Activated CD8-positive, alpha-beta memory T cell treated with anti-CD3 and anti-CD28 coated beads for 48 hours (primary cell): ENCODE measurements around the gene ZNF638.

Experiments used
- DNase-seq, 3 experiments: peaks; one replicate each; pipeline ENCODE4 v3.0.0-alpha.2; 2020; ENCODE audit warnings: low read depth in 2 of 3, low spot score in 2 of 3

ZNF638 gene

DNA sequence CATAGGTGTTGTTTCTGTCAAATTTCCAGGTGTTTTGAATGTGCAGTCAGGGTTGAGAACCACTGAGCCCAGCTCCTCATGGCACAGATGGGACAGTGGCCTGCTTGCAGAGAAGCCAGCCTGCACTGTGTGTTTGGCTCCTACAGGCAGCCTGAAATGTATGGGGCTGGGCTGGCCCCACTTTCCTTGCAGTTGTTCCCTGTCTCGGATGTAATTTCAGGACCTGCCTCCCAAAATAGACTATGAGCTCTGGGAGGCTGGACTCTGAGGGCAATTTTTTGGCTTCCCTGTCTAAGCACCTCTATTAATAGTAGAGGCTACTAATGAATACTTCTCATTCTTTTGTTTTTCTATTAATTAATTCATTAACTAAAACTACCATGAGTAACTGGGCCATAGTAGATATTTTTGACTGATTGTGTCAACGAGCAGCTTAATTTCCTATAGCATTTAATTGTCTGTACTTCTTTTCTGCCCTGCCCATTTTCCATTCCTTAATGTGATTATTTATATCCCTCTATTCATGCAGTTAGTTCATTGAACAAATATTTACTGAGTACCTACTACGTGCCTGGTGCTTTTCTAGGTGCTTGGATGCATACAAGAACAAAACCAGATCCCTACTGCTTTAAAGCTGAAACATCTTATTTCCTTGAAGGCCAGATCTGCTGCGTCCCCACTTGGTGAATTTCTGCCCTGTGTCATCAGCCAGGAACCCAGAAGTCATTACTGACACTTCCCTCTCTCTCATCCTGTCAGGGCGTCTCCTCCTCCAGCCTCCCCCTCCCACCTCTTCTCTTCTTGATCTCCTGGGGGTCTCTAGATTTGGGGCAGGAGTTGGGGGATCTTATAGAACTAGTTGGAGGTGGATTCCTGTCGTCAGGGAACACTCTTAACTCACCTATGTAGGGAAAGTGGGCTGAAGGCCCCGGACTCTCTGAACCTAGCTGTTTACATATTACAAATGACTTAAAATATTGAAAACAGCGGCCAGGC lies 138.1 kb downstream of the ZNF638 start:
- DNase-seq, result no peak

DNA sequence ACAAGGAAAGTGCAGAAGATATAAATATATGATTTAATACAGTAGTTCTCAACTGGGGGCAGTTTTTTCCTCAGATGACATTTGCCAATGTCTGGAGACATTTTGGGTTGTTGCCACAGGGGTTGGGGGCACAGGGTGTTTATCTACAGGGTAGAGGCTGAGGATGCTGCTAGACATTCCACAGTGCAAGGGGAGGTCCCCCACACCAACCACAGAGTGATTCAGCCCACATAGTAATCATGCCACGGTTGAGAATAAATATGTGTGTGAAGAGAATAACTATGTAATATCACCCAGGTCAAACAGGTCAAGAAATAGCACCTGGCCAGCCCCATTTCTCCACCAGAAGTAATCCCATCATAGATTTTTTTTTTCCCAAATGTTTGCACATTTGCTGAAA lies 139.7 kb downstream of the ZNF638 start:
- DNase-seq, result no peak

DNA sequence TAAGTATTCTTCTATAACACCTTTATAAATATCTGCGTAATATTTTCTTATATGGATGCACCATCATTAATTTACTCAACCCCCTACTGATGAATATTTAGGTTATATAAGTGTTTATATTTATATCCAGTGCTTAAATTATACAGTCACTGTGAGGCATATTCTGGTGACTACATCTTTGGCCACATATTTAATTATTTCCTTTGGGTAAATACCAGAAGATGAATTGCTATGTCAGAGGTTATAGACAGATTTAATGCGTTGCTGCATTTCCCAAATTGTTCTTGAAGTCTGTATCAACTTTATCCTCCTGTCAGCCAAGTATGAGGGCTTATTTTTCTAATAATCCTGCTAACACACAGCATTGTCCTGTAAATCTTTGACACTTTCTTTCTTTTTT lies 140.4 kb downstream of the ZNF638 start:
- DNase-seq, result no peak

DNA sequence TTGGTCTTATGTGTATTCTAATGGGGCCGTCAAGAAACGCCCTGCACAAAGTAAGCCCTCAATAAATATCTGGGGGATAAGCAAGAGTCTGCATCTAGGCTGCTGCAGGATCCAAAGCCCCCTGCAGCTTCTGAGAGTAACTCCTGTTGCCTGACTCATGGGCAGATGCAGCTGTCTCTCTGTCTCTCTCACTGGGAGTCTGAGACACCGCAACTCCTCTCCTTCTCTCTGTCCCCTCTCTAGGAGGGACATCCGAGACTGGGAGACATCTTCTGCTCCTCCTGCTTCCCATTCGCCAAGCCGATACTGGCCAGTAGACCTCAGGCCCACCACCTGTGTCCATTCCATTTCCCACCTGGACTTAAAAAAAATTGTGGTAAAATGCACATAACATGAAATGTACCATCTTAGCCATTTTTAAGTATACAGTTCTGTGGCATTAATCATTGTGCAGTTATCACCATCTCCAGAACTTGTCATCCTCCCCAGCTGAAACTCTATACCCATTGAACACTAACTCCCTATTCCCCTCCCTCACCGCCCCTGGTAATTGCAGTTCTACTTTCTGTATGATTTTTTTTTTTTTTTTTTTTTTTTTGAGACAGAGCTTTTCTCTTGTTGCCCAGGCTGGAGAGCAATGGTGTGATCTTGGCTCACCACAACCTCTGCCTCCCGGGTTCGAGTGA lies 141.9 kb downstream of the ZNF638 start:
- no peak for DNase-seq

DNA sequence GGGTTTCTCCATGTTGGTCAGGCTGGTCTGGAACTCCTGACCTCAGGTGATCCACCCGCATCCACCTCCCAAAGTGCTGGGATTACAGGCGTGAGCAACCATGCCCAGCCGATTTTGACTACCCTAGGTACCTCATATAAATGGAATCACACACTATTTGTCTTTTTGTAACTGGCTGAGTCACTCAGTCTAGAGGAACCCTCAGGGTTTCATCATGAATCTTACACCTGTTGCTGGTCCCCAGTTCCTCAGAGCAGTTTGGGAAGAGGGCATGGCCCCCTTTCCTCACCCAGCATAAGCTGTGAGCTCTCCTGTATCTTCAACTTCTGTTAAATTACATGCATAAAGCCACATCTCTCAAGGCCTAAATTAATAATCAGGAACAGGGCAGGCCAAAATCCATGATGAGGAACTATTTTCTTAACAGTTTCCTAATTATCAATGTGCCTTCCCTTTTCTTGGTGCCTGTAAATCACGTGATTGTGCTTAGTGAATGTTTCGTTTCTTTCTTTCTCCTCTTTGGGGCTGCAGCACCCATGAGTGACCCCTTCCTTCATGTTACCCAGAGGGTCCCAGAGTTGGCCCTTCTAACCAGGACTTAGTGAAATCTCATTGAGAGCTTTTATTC lies 142.6 kb downstream of the ZNF638 start:
- DNase-seq, result no peak

DNA sequence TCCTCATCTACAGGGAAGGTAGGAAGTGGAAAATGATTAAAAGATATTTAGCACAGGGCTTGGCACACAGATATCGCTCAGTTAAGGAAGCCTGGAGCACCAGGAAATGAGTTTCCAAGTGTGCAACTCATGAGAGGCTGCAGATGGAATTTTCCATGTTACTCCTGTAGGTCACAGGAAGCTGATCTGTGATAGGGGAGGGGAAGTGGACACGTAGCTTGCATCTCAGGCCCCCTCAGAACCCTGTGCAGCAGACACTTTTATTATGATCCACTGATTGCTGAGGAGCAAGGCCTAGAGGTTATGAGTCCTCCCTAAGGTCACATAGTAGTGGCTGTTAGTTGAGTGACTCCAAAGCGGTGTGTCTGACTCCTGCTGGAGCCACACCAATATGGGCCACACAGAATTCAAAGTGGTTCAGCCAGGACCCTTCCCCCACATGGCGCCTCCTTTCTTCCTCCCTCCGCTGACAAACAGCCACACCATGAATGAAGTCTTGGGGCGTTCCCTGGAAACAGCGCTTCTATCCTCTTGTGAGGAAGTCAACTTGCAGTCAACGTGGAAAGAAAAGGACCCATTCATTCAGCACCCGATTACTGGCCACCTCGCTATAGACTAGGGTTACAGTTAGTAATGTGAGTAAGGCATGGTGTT lies 143.3 kb downstream of the ZNF638 start:
- DNase-seq, result no peak

DNA sequence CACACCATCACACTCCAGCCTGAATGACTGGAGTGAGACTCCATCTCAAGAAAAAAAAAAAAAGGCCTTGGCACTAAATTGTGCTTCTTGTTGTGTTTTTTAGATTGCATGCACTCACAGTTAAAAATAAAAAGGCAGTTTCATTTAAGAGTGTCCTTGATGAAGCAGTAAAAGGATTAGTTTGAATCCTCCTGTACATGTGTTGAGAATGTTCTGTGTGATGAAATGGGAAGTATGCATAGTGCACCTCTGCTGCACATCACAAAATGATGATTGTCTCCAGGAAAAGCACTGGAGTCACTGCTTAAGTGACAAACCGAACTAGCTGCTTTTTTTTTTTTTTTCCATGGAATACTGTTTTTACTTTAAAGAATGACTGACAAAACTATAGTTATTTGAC lies 144.9 kb downstream of the ZNF638 start:
- no peak for DNase-seq

DNA sequence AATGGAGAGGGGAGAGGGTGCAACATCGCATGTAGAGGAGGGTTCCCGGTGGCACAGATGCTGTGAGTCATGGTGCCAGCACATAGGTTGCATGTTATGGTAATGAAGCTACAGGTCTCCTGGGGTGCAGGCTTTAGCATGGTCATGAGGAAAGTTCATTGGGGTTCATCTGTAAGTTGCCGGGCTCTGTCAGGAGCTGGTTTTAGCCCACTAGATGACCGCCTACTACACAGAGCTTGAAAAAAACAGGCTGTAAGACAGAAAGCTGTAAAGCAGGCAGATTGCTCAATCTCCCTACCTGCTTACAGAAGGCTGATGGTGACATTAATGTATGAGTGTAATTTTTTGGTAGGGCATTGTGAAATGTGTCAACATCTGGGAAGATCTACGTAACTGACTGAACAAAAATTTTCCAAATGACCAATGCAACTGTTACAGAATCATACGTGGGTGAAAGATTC lies 145.7 kb downstream of the ZNF638 start:
- DNase-seq, result no peak

DNA sequence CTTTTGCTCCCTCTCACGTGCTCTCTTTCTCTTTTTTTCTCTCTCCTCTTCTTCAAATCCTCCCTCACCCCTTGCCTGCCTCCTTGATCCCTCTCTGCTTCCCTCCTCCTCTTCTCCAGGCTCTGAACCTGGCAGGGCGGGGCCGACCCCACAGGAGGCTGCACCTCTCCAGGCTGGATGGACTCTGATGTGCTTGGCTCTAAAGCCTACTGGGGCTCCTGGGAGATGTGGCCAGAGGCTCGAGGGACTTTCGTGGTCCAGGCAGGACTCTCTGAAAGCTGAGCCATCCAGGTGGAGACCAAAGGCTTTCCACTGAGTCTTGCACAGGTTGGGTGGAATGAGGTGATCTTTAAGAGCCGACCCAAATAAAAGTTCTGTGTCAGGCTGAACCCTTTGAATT lies 147.2 kb downstream of the ZNF638 start:
- no peak for DNase-seq

DNA sequence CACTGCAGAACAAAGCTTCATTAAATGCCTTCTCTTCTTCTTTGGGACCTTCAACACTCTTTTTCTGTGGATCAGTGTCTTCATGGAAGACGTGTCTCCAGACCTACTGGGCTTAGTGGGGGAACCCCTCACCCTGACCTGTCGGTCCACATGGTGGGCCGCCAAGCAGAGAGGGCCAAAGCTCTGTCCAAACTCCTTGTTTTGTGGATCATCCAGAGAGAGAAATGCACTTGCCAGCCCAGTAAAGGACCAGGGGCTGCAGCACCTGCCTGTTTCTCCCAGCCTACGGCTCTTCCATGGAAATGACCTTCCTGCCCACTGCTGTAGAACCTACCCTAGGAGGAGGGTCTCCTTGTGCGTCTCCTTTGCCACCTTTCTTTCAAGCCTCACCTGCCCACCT lies 147.7 kb downstream of the ZNF638 start:
- no peak for DNase-seq

DNA sequence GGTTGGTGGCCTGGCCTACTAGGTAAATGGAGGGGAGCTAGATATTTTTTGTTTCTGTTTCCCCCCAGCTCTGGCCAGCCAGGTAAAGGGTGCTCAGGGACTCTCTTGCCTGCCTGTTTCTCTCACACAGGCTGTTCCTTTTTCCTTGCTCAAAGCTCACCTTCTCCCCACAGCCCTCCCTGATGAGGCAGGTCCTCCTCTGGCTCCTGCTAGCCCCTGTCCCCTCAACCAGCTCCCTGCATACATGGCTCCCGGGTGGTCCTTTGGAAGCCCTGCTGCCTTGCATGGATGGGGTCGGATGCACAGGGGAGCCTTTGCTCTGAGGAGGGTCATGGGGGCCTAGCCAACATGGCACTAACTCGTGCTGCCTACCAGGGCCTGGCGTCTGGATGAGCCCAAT lies 149.5 kb downstream of the ZNF638 start:
- no peak for DNase-seq

DNA sequence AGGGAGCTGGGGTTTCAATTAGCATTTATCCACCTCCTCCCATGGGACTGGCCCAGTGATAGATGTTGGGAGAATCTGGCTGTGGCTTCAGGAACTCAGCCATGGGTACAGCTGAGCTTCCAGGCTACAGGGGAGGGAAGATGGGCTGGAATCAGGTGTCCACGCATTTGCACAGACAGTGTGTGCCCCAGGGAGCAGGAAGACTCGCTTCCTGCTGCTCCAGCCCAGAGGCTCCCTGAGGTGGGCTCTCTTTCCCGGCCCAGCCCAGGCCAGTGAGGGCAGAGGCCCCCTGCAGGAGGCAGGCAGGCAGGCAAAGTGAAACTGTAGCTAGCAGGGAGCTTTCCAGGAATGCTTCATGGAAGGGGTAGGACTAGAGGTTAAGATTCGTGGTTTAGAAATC lies 150.5 kb downstream of the ZNF638 start:
- DNase-seq, result no peak

DNA sequence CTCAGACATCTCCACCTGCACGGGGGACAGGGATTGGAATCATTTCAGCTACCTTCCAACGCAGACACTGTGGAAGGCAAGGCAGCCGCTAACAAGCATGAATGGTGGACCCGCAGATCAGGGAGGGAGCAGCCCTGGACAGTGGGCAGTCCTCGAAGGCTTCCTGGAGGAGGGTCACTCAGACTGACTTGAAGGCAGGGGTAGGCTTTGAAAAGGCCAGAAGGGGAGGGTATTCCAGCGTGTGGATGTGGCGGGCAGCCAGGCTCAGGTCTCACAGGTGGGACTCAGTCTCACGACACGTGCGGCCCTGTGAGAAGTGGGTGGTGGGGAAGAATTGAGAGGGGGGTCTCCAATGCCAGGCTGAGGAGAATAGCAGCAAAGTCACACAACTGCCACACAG lies 151.7 kb downstream of the ZNF638 start:
- DNase-seq, result no peak

DNA sequence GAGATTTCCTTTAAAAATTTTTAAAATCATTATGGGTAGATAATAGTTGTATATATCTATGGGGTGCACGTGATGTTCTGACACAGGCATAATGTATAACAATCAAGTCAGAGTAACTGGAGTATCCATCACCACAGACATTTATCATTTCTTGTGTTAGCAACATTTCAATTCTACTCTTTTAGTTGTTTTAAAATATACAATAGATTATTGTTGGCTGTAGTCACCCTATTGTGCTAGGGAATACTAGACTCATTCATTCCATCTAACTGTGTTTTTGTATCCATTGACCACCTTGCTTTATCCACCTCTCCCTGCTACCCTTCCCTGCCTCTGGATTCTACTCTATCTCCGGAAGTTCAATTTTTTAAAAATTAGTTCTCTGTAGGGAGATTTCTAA lies 152.8 kb downstream of the ZNF638 start:
- no peak for DNase-seq
